Mesothelial cell of epicardium (in vitro differentiated cells): ENCODE measurements around the gene RBMS3. TPM values are rescaled to one million over a fixed set of nuclear protein-coding genes. Genes with fewer than 3 reads are reported as not detected.

Experiments
- DNase-seq, 2 experiments: peaks; one replicate each; pipeline ENCODE4 v3.0.0; 2021; ENCODE audit warnings: low spot score in 2 of 2; ENCODE audit not compliant: unreplicated experiment in 2 of 2
- H3K27ac Mint-ChIP-seq: 2 replicates; pipeline ENCODE4 v1.8.0; 2021; ENCODE audit warnings: mixed read lengths
- H3K27me3 Mint-ChIP-seq: 2 replicates; pipeline ENCODE4 v1.8.0; 2021; ENCODE audit warnings: low read depth, mixed read lengths
- H3K36me3 Mint-ChIP-seq: 2 replicates; pipeline ENCODE4 v1.8.0; 2021; ENCODE audit warnings: mixed read lengths
- H3K4me1 Mint-ChIP-seq: 2 replicates; pipeline ENCODE4 v1.8.0; 2021; ENCODE audit warnings: mixed read lengths
- H3K4me3 Mint-ChIP-seq: 2 replicates; pipeline ENCODE4 v1.8.0; 2021; ENCODE audit warnings: mild to moderate bottlenecking, moderate library complexity, mixed read lengths
- H3K9me3 Mint-ChIP-seq: 2 replicates; pipeline ENCODE4 v1.8.0; 2021; ENCODE audit warnings: mixed read lengths
- CTCF ChIP-seq: fragments of 200-600 bp; sonication (generic); IDR thresholded peaks from one replicate; pipeline ENCODE4 v1.5.0; 2021; ENCODE audit warnings: antibody characterized with exemption; ENCODE audit not compliant: unreplicated experiment
- total RNA-seq: library from RNA; stranded (reverse); gene quantifications from 3 replicates; pipeline ENCODE4 v1.2.1, GENCODE V29; 2021

The RBMS3 gene
- total RNA-seq, 1 donor from 2014 or later: 42.5 TPM

- Mint-ChIP-seq H3K27me3 (no peaks in the 10 kb centered on the region), H3K27ac (no peak overlapping the region), H3K9me3 (peaks cover 3% of the 10 kb centered on the region), H3K36me3 (no peaks in the 10 kb centered on the region), H3K4me1 (peaks cover 49% of the 10 kb centered on the region), H3K4me3 (no peak overlapping the region)
- TF ChIP-seq CTCF: no peak
- no peak for DNase-seq
Observed at GRCh38 chr3:29764041-29764440, 483.2 kb downstream of the RBMS3 start.

GRCh38 chr3:29764603-29765254, 483.9 kb downstream of the RBMS3 start:
- Mint-ChIP-seq H3K4me3 (no peak overlapping the region), H3K36me3 (no peaks in the 10 kb centered on the region), H3K4me1 (peaks cover 42% of the 10 kb centered on the region), H3K9me3 (peaks cover 5% of the 10 kb centered on the region), H3K27me3 (no peaks in the 10 kb centered on the region), H3K27ac (no peak overlapping the region)
- no peak for DNase-seq
- peak; percentile 32 for TF ChIP-seq CTCF

- Mint-ChIP-seq H3K4me3 (no peak overlapping the region), H3K9me3 (peaks cover 5% of the 10 kb centered on the region), H3K36me3 (no peaks in the 10 kb centered on the region), H3K27me3 (no peaks in the 10 kb centered on the region), H3K4me1 (peaks cover 17% of the 10 kb centered on the region), H3K27ac (no peak overlapping the region)
- TF ChIP-seq CTCF: no peak
- no peak for DNase-seq
Observed at GRCh38 chr3:29771602-29772001, 490.7 kb downstream of the RBMS3 start.

- DNase-seq: no peak
- Mint-ChIP-seq H3K27me3 (no peaks in the 10 kb centered on the region), H3K27ac (no peak overlapping the region), H3K36me3 (no peaks in the 10 kb centered on the region), H3K4me3 (no peak overlapping the region), H3K4me1 (peaks cover 9% of the 10 kb centered on the region), H3K9me3 (peaks cover 5% of the 10 kb centered on the region)
- TF ChIP-seq CTCF: no peak
Observed at GRCh38 chr3:29772436-29772835, 491.6 kb downstream of the RBMS3 start.

- Mint-ChIP-seq H3K36me3 (no peaks in the 10 kb centered on the region), H3K4me1 (peaks cover 9% of the 10 kb centered on the region), H3K27ac (no peak overlapping the region), H3K4me3 (no peak overlapping the region), H3K9me3 (peaks cover 5% of the 10 kb centered on the region), H3K27me3 (no peaks in the 10 kb centered on the region)
- no peak for DNase-seq
- TF ChIP-seq CTCF: no peak
Observed at GRCh38 chr3:29773481-29773880, 492.6 kb downstream of the RBMS3 start.

- Mint-ChIP-seq H3K4me1 (peaks cover 9% of the 10 kb centered on the region), H3K4me3 (no peak overlapping the region), H3K36me3 (no peaks in the 10 kb centered on the region), H3K9me3 (no peaks in the 10 kb centered on the region), H3K27ac (no peak overlapping the region), H3K27me3 (no peaks in the 10 kb centered on the region)
- DNase-seq: no peak
- TF ChIP-seq CTCF: no peak
Observed at GRCh38 chr3:29775340-29775739, 494.5 kb downstream of the RBMS3 start.
